Osteocyte (in vitro differentiated cells): Measurements from ENCODE around the gene SLC25A19. TPM values are rescaled to one million over a fixed set of nuclear protein-coding genes. Genes with fewer than 3 reads are reported as not detected.

Experiments used
- DNase-seq: peaks from one replicate; pipeline ENCODE4 v3.0.0; 2021; ENCODE audit warnings: mixed read lengths; ENCODE audit not compliant: unreplicated experiment; ENCODE audit errors: extremely low spot score
- H3K27ac Mint-ChIP-seq: one replicate; pipeline ENCODE4 v1.8.0; 2021; ENCODE audit warnings: mild to moderate bottlenecking, mixed read lengths; ENCODE audit not compliant: unreplicated experiment
- H3K27me3 Mint-ChIP-seq: one replicate; pipeline ENCODE4 v1.8.0; 2021; ENCODE audit warnings: mixed read lengths; ENCODE audit not compliant: unreplicated experiment
- H3K36me3 Mint-ChIP-seq: one replicate; pipeline ENCODE4 v1.8.0; 2021; ENCODE audit warnings: mixed read lengths; ENCODE audit not compliant: unreplicated experiment
- H3K4me1 Mint-ChIP-seq: one replicate; pipeline ENCODE4 v1.8.0; 2021; ENCODE audit warnings: mixed read lengths; ENCODE audit not compliant: unreplicated experiment
- H3K4me3 Mint-ChIP-seq: one replicate; pipeline ENCODE4 v1.8.0; 2021; ENCODE audit warnings: mild to moderate bottlenecking, moderate library complexity, mixed read lengths; ENCODE audit not compliant: unreplicated experiment
- H3K9me3 Mint-ChIP-seq: one replicate; pipeline ENCODE4 v1.8.0; 2021; ENCODE audit warnings: mixed read lengths; ENCODE audit not compliant: unreplicated experiment
- CTCF ChIP-seq: fragments of 200-600 bp; sonication (generic); IDR thresholded peaks from 2 replicates; pipeline ENCODE4 v1.5.0; 2021; ENCODE audit warnings: antibody characterized with exemption, mild to moderate bottlenecking, moderate library complexity
- total RNA-seq: library from RNA; stranded (reverse); gene quantifications from 2 replicates; pipeline ENCODE4 v1.2.1, GENCODE V29; 2021

Gene SLC25A19
- total RNA-seq, 1 donor from 2014 or later = 8.6 TPM

DNA sequence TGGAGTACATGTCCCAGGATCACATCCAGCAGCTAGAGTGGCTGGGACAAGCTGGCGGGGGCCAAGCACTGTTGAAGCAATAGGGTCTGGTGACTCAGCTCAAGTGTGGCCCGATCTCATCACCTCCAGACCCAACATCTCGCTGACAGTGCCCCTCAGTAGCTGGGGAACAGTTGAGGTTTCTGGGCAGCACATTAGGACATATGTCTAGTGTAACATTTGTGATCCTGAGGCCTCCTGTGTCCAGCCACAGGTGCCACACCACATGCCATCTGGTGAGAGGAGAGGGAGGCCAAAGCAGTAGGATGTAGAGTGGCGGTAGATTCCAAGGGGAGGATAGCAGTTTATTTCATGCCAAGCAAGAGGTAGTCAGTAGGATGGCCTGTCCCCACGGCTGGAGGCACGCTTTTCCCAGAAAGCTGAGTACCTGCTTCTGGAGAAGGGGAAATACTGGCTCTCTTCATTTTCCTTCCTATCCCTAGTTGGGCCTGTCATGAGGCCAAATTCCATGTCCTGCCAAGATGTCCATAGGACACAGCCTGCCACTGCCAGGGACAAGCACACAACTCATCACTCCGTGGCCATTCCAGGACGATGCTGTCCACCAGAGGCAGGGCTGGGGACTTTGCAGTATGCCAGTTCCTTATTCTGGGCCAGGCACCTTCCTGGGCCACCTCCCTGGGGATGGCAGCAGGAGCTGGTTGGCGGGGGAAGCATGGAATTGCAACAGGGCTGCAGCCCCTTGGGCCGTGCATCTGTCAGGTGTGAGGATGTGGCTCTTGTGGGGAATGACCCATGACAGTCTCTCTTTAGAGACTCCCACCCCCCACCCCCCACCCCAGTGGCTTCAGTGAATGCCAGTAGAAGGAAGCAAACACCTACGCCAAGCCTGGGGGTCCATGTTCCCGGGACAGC, 51.9 kb downstream of the SLC25A19 start:
- Mint-ChIP-seq H3K36me3 (peaks cover 40% of the 10 kb centered on the region), H3K4me3 (no peak overlapping the region), H3K27me3 (no peaks in the 10 kb centered on the region), H3K27ac (no peak overlapping the region), H3K9me3 (no peaks in the 10 kb centered on the region), H3K4me1 (peaks cover 2% of the 10 kb centered on the region)
- TF ChIP-seq CTCF = no peak
- no peak for DNase-seq

DNA sequence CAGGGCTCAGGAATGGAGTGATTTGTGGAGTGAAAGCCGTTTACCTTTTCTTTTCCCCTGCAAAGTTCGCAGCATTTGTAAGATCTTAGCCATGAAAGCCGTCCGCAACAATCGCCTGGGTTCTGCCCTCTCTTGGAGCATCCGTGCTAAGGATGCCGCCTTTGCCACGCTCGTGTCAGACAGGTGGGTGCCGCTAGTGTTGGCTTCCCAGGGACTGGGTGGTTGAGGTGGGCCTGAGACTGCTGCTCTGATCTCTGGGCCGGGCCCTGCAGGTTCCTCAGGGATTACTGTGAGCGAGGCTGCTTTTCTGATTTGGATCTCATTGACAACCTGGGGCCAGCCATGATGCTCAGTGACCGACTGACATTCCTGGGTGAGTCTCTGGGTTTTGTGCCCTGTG, 56.4 kb downstream of the SLC25A19 start:
- H3K27ac Mint-ChIP-seq = no peak overlapping the region
- DNase-seq = no peak
- H3K4me1 Mint-ChIP-seq = no peaks in the 10 kb centered on the region
- peaks cover 36% of the 10 kb centered on the region for H3K36me3 Mint-ChIP-seq
- H3K4me3 Mint-ChIP-seq = no peak overlapping the region
- no peaks in the 10 kb centered on the region for H3K9me3 Mint-ChIP-seq
- H3K27me3 Mint-ChIP-seq = no peaks in the 10 kb centered on the region
- no peak for TF ChIP-seq CTCF

DNA sequence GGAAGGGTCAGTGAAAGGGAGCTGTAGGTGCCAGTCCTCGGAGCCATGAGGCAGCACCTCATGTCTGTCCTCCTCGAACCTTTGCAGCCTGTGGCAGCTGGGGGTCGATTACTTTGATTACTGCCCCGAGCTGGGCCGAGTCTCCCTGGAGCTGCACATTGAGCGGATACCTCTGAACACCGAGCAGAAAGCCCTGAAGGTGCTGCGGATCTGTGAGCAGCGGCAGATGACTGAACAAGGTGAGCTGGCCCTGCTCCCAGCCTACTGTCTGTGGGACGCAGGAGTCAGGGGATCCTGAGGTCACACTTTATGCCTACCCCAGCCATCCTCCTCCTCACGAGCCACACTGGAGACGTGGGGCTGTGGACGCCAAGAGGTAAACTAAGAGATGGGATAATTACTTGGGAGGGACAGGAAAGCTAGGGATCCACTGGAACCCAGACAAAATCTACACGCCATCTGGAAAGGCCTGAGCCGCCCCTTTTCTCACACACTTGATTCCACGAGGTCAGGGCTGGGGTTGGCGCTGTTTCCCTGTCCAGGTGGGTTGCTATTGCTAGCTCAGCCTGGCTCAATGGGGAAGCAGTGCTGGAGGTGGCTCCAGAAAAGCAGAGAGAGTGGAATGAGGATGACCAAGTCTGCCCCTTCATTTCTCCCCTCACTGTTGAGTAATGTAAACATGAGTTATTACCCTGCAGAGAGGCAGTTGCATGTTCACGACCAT, 57.3 kb downstream of the SLC25A19 start:
- Mint-ChIP-seq H3K27ac (no peak overlapping the region), H3K36me3 (peaks cover 35% of the 10 kb centered on the region), H3K4me3 (no peak overlapping the region), H3K4me1 (no peaks in the 10 kb centered on the region), H3K9me3 (no peaks in the 10 kb centered on the region), H3K27me3 (no peaks in the 10 kb centered on the region)
- TF ChIP-seq CTCF = no peak
- DNase-seq = no peak

- no peak overlapping the region for H3K4me3 Mint-ChIP-seq
- peaks cover 39% of the 10 kb centered on the region for H3K36me3 Mint-ChIP-seq
- H3K4me1 Mint-ChIP-seq = no peaks in the 10 kb centered on the region
- DNase-seq = no peak
- no peaks in the 10 kb centered on the region for H3K9me3 Mint-ChIP-seq
- no peak overlapping the region for H3K27ac Mint-ChIP-seq
- no peaks in the 10 kb centered on the region for H3K27me3 Mint-ChIP-seq
- no peak for TF ChIP-seq CTCF
Observed at GRCh38 chr17:75231071-75231470, 58.2 kb downstream of the SLC25A19 start.

DNA sequence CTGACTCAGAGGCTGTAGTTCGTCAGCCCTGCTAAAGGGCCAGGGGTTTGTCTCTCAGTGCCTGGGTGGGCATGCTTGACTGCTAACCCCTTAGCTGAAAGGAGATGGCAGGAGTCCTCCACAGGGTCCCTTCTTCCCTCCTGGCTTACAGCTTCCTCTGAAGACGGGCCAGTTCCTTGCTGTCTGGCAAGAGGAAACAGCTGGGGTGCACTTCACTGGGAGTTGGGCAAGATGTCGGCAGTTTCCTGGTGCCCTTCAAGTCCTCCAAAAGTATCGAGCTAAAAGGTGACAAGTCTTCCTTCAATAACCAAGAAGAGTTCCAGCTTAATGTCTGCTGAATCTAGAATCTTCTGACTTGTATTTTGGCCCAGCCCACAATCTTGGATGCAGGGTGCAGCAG, 60.4 kb downstream of the SLC25A19 start:
- no peak overlapping the region for H3K27ac Mint-ChIP-seq
- H3K36me3 Mint-ChIP-seq = peaks cover 39% of the 10 kb centered on the region
- no peaks in the 10 kb centered on the region for H3K9me3 Mint-ChIP-seq
- H3K27me3 Mint-ChIP-seq = no peaks in the 10 kb centered on the region
- H3K4me1 Mint-ChIP-seq = no peaks in the 10 kb centered on the region
- H3K4me3 Mint-ChIP-seq = no peak overlapping the region
- no peak for DNase-seq
- no peak for TF ChIP-seq CTCF
